GM18498 (cell line): ENCODE measurements around the gene FSTL4.

ENCODE experiments used
- ATAC-seq: cut with Tn5 transposase; IDR thresholded peaks from one replicate; pipeline ENCODE4 v1.9.1; 2021; ENCODE audit warnings: mild to moderate bottlenecking, moderate library complexity; ENCODE audit not compliant: unreplicated experiment

FSTL4 gene

DNA sequence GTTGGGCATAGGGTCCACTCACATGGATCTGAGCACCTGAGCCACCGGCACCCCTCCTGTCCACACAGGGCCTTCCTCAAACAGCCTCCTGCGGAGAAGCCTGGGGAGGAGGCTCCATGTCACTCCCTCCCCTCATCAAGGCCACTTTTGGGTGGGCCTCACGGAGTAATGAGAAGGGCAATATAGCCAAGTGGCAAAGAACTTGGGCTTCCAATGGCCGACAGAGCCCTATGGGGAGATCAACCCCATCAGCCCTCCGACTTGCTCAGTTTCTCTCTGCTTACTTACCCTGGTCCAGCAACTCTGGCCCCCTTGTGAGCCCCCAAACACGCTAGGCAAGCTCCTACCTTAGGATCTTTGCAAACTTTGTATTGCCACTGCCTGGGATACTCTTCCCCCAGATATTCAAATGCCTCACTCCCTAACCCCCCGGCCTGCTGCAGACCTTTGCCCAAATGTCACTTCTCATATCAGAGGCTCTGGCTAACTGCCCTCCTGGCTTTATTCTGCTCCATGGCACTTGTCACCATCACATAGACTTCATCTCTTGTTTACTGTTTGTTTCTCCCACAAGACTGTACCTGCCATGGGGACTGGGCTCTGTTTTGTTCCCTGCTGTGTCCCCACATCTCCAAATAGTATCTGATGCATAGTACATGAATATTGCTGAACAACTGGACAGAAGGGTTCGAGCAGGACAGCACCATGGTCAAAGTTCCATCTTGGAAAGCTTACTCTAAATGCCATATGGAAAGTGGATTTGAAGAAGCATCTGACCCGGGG, 220.8 kb downstream of the FSTL4 start:
- ATAC-seq = no peak

DNA sequence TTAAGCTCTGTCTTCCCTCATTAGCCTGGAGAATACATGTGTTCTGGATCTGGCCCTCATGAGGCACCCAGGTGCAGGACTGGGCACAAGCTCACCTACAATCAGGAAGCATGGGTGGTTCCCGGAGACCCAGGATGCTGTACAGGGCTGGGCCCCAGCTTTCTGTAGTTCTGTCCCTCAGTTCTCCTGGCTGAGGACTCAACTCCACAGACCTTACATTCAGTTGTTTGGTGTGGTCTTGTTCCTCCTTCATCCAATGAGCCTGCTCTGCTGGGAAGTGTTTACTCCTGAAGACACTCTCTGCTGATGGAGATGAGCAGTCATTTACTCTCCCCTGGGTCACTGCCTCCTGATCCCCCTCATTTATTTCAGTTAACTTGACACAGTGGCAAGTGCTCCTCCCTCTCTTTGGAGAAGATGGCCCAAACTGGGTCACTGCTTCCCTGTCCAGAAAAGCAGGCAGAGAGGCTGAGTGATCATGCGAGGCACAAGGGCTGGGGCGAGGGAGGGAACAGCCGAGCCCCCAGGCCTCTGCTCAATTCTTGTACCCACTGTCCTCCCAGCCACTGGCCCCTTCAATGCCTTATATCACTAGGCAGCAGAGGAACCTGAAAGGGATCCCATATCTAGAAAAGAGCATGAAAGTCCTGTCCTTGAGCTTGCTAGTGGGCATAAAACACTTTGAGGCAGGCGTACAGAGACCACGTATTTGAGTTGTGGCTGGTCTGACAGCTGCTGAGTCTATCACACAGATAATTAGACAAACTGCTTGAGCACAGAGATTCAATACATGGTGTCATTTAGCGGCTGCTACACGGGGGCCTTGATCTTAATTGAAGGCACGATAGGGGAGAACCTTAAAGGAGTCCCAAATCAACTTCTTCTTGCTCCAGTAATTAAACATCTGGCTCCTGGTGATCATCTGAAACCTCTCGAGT, 221.7 kb downstream of the FSTL4 start:
- no peak for ATAC-seq

GRCh38 chr5:133389066-133389590, 223.2 kb downstream of the FSTL4 start:
- ATAC-seq = no peak

DNA sequence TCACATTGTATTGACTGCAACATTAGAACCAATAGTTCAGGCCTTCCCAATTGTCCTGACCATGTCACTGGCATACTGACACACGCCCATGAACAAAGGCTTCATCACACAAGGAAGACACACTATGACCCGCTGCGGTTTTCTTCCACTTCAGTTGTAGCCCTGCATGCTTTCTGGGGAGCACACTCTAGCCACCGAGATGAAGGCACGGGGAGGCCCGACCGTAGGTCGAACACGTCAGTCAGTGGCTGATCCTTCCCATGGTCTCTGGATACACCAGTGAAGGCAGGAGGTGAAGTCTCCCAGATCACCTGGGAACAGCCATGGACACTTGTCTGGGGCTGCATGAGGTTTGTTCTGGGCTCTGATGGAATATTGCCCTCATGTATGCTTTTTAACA, 224.7 kb downstream of the FSTL4 start:
- ATAC-seq = no peak

- no peak for ATAC-seq
These were observed 225.2 kb downstream of the FSTL4 start for GRCh38 chr5:133387091-133387490.

GRCh38 chr5:133386662-133387061, 225.7 kb downstream of the FSTL4 start:
- no peak for ATAC-seq

DNA sequence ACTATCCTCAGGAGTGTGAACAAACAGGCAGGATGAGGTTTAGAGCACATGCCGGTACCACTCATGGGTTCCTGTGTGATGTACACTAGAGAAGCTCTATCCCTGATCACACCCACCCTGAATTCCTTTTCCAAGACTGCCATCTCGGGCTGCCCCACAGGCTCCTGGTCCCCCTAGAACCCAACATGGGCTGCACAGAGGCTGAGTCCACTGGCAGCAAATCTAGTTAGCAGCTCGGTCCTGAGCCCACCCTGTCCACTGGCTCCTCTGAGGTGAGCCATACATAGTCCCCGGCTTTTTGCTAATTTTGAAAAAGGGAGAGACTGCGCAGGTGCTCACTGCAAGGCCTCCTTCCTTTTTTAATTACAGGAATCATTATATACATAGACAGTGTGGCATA, 227.0 kb downstream of the FSTL4 start:
- ATAC-seq = no peak

GRCh38 chr5:133384903-133385302, 227.4 kb downstream of the FSTL4 start:
- no peak for ATAC-seq

DNA sequence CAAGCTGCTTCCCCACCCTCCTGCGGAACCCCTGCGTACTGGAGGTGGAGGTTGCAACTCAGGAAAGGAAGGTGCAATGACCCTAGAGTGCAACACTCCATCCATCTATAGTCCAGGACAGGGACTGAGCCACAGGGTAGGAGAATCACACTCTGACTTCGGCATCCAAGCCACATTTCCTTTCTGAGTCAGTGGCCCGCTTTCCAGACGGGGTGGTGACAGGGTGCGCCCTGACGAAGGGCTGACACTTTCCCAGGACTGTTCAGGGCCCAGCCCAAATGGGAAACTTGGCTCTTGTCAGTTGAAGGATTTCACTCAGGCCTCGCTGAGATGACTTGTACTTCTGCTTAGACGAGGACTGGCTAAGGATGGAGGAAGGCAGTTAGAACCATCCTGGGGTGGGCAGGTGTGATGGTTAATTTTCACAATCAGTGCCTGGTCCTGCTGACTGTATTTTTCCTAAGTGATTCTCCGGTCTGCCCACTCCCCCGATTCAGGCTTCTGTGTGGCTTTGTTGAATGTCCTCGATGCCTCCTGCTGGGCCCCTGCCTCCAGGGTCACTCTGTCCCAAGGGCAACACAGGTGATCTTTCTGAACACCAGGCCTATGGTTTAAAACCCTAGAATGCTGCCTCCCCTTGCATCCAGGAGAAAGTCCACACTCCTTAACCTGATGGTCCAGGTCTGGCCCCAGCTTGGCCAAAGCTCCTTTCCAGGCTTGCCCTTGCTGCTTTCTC, 228.1 kb downstream of the FSTL4 start:
- ATAC-seq = no peak

GRCh38 chr5:133383580-133383939, 228.8 kb downstream of the FSTL4 start:
- no peak for ATAC-seq

- ATAC-seq = no peak
These were observed 229.4 kb downstream of the FSTL4 start for GRCh38 chr5:133382661-133383579.

DNA sequence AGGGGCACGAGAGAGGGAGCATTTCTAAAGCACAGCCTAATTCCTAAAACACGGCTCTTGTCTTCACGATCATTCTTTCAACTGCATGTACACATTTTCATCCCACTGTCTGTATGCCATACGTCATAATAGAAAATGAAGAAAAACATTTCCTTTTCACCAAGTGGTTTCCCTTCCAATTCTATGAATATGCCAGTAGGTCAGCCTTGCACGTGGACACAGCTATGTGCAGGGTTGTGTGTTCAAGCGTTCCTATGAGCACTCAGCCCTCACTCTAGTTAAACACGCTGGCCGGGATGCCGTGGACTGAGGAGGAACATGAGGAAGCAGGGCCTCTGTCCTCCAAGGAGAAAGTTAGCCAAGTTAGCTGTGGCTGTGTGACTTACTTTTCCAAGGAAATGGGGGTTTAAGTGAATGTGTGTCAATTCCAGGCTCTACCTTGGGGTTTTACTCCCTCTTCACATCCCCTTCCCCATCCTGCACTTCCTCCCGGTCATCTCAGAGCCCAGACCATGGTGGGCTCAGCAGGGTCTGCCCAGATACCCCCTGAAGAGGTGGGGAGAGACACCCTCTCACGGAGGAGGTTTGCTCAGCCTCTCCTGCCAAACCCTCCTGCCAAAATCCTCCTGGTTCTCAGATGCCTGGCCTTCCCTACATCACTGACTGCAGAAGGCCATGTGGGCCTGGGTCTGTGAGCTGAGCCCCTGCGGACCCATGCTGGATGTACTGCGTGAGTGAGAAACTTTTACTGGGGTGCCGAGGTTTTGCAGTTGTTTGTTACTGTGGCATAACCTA, 230.6 kb downstream of the FSTL4 start:
- ATAC-seq = no peak

DNA sequence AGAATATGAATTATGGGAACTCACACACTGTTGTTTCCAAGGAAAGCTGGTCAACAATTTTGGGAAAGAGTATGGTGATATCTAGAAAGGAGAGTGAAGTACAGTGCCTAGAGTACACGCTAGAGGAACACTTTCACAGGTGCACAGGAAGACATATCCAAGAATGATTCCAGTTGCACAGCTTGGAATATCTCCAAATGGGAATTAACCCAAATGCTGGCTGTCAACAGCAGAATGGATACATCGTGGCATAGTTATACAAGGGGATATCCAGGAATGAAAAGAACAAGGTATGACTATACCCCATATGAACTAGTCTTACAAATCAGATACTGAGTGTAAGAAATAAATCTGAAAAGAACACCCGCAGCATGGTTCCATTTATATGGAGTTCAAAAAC, 231.3 kb downstream of the FSTL4 start:
- ATAC-seq = no peak

- ATAC-seq = no peak
These were observed 234.6 kb downstream of the FSTL4 start for GRCh38 chr5:133377736-133378135.

DNA sequence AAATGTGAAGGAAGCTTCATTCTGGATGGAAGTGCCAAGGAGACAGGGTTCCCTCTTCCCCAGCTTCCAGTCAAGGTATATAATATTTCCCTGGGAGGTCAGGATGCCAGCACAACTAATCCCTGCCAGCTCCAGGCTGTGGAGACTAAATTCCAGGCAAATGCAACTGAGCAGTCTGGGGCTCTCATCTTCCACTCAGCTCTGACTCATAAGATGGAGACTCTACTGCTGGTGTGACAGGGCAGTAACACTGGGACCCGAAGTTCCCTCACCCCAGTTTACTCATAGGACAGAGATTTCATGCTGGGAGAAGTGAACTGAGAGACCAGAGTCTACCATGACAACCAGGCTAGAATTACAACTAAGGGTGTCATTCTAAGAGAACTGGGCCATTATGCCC, 235.4 kb downstream of the FSTL4 start:
- no peak for ATAC-seq

GRCh38 chr5:133373121-133373870, 239.0 kb downstream of the FSTL4 start:
- no peak for ATAC-seq

GRCh38 chr5:133372293-133372937, 239.9 kb downstream of the FSTL4 start:
- ATAC-seq = no peak
